T-helper 2 cell (primary cell): ENCODE data around the gene LRP2.
A peak's percentile ranks its signal among the peaks of the same experiment; 100 is the strongest.
"Not testable (repeated sequence)": the region's sequence is repeated elsewhere in the genome, so short reads cannot be mapped to it uniquely, and the experiment has no call there.

Experiments used
- DNase-seq, 5 experiments: peaks; one replicate each; pipeline versions ENCODE4 v3.0.0 to v3.0.0-alpha.2; 2012 to 2022

The LRP2 gene

GRCh38 chr2:169172151-169172735 is 190.1 kb downstream of the LRP2 start:
- no peak for DNase-seq

- DNase-seq, result no peak
Observed at GRCh38 chr2:169165791-169166190, 196.5 kb downstream of the LRP2 start.

GRCh38 chr2:169164311-169164710 is 198.0 kb downstream of the LRP2 start:
- DNase-seq, result no peak

- no peak for DNase-seq
Observed at GRCh38 chr2:169162613-169163012, 199.7 kb downstream of the LRP2 start.

GRCh38 chr2:169160926-169161481 is 201.3 kb downstream of the LRP2 start:
- DNase-seq, result no peak

GRCh38 chr2:169159686-169160085 is 202.6 kb downstream of the LRP2 start:
- DNase-seq, result no peak

GRCh38 chr2:169158874-169159273 is 203.5 kb downstream of the LRP2 start:
- DNase-seq, result no peak

- DNase-seq, result no peak
Observed at GRCh38 chr2:169146220-169146619, 216.1 kb downstream of the LRP2 start.

GRCh38 chr2:169143998-169144397 is 218.3 kb downstream of the LRP2 start:
- DNase-seq, result no peak

GRCh38 chr2:169141713-169142352 is 220.5 kb downstream of the LRP2 start:
- DNase-seq, result peak in 4 of 5 experiments; percentile 29 to 46 (median 30)

- DNase-seq, result no peak
Observed at GRCh38 chr2:169139993-169140767, 222.2 kb downstream of the LRP2 start.

- no peak for DNase-seq
Observed at GRCh38 chr2:169139145-169139544, 223.2 kb downstream of the LRP2 start.

- no peak for DNase-seq
Observed at GRCh38 chr2:169137924-169138323, 224.4 kb downstream of the LRP2 start.

- no peak for DNase-seq
Observed at GRCh38 chr2:169136885-169137534, 225.3 kb downstream of the LRP2 start.

- DNase-seq, result not testable (repeated sequence)
Observed at GRCh38 chr2:169136428-169136827, 225.9 kb downstream of the LRP2 start.

GRCh38 chr2:169134272-169134671 is 228.1 kb downstream of the LRP2 start:
- not testable (repeated sequence) for DNase-seq

GRCh38 chr2:169131587-169132512 is 230.5 kb downstream of the LRP2 start:
- peak in 2 of 5 experiments; percentile 38 to 67 for DNase-seq

GRCh38 chr2:169129703-169130243 is 232.6 kb downstream of the LRP2 start:
- no peak for DNase-seq

- DNase-seq, result no peak
Observed at GRCh38 chr2:169119851-169120250, 242.5 kb downstream of the LRP2 start.

- no peak for DNase-seq
Observed at GRCh38 chr2:169119123-169119760, 243.1 kb downstream of the LRP2 start.

- no peak for DNase-seq
Observed at GRCh38 chr2:169118060-169118459, 244.3 kb downstream of the LRP2 start.
